ENCODE results near the gene PIP4K2C.
"Not testable (repeated sequence)": the region's sequence is repeated elsewhere in the genome, so short reads cannot be mapped to it uniquely, and the experiment has no call there.

The PIP4K2C gene

DNA sequence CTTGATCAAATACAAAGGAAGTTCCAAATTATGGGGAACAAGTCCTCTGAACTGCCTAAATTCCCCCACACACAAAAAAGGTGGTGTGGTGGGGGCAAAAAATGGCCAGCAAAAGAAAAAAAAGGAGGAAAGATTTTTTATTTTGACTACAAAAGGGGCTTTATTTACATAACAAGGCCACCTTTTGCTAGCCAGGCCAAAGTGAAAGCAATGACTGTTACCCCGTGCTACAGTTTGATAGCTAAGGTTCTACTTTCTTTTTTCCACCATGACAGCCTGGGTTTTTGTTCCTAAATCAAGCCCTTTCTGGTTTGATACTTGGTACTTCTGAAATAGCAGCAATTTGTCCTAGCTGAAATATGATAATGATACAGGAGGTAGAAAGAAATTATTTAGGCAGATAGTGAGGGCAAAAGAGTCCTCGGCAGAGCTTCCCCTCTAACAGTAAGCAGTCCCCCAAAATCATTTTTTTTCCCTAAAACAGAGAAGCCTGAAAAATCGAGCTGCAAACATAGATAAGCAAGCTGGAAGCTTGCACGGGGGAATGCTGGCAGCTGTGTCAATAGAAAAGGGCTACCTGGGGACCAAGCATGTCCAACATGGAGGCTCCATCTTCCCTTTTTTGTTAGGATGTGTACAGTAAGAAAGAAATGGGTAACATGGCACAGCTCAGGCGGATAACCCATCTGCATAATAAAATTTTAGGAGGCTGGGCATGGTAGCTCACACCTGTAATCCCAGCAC lies 50.9 kb downstream of the PIP4K2C start:
- no peak for DNase-seq

DNA sequence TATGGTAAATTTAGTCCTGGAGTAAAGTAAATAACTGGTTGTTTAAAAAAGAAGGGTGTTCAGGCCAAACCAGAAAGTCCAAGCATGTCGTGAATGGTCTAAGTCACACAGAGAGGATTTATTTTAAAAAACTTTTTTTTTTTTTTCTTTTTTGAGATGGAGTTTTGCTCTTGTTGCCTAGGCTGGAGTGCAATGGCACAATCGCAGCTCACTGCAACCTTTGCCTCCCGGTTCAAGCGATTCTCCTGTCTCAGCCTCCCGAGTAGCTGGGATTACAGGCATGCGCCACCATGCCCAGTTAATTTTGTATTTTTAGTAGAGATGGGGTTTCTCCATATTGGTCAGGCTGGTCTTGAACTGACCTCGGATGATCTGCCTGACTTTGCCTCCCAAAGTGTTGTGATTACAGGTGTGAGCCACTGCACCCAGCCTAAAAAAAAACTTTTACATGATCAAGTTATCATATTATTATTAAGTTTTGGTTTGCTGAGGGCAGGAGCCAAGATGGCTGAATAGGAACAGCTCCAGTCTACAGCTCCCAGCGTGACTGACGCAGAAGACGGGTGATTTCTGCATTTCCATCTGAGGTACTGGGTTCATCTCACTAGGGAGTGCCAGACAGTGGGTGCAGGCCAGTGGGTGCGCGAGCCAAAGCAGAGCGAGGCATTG lies 55.1 kb downstream of the PIP4K2C start:
- DNase-seq: not testable (repeated sequence)

DNA sequence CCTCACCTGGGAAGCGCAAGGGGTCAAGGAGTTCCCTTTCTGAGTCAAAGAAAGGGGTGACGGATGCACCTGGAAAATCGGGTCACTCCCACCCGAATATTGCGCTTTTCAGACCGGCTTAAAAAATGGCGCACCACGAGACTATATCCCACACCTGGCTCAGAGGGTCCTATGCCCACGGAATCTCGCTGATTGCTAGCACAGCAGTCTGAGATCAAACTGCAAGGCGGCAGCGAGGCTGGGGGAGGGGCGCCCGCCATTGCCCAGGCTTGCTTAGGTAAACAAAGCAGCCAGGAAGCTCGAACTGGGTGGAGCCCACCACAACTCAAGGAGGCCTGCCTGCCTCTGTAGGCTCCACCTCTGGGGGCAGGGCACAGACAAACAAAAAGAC lies 55.7 kb downstream of the PIP4K2C start:
- not testable (repeated sequence) for DNase-seq
